CD8-positive, alpha-beta memory T cell (primary cell): Measurements from ENCODE around the gene DBX2. TPM values are rescaled to one million over a fixed set of nuclear protein-coding genes. Genes with fewer than 3 reads are reported as not detected.
"Not testable (repeated sequence)": the region's sequence is repeated elsewhere in the genome, so short reads cannot be mapped to it uniquely, and the experiment has no call there.

Source experiments
- CTCF ChIA-PET: fragments of 350-600 bp; sonication (Branson Sonifier 250); formaldehyde crosslinking; loops from one replicate; lab custom pipeline; 2021; ENCODE audit warnings: antibody characterized with exemption; lab: Charles Lee
- POLR2A ChIA-PET: fragments of 350-600 bp; sonication (Branson Sonifier 250); formaldehyde crosslinking; loops from one replicate; lab custom pipeline; 2021; ENCODE audit warnings: antibody characterized with exemption; lab: Charles Lee
- DNase-seq, 5 donors: peaks; one replicate each; pipeline versions ENCODE4 v3.0.0 to v3.0.0-alpha.2; 2020 to 2022; ENCODE audit warnings: mixed read lengths in 1 of 5
- H3K27ac ChIP-seq: one replicate; pipeline ENCODE4 v1.7.0; 2013; ENCODE audit warnings: low read depth, mild to moderate bottlenecking, low read length, moderate library complexity
- H3K27me3 ChIP-seq: 2 replicates; pipeline ENCODE4 v1.7.0; 2013; ENCODE audit warnings: low read length, mild to moderate bottlenecking; ENCODE audit not compliant: insufficient read depth, poor library complexity, severe bottlenecking
- H3K36me3 ChIP-seq: 2 replicates; pipeline ENCODE4 v1.7.0; 2013; ENCODE audit warnings: mild to moderate bottlenecking, low read length, moderate library complexity; ENCODE audit not compliant: insufficient read depth
- H3K4me1 ChIP-seq: 2 replicates; pipeline ENCODE4 v1.7.0; 2013; ENCODE audit warnings: mild to moderate bottlenecking, low read length, moderate library complexity; ENCODE audit not compliant: insufficient read depth
- H3K4me3 ChIP-seq: 2 replicates; pipeline ENCODE4 v1.7.0; 2013; ENCODE audit warnings: mild to moderate bottlenecking, low read length
- H3K9me3 ChIP-seq: 2 replicates; pipeline ENCODE4 v1.7.0; 2013; ENCODE audit warnings: mild to moderate bottlenecking, low read length
- H3K27ac Mint-ChIP-seq, 8 donors: one replicate each; pipeline ENCODE4 v1.8.0; 2020 to 2021; ENCODE audit warnings: mixed read lengths in 8 of 8, mild to moderate bottlenecking in 6 of 8, inconsistent platforms in 3 of 8, moderate library complexity in 3 of 8
- H3K27me3 Mint-ChIP-seq, 2 donors: one replicate each; pipeline ENCODE4 v1.8.0; 2020 to 2021; ENCODE audit warnings: mixed read lengths in 2 of 2, mild to moderate bottlenecking in 1 of 2, moderate library complexity in 1 of 2
- H3K36me3 Mint-ChIP-seq, 3 donors: one replicate each; pipeline ENCODE4 v1.8.0; 2020 to 2021; ENCODE audit warnings: mixed read lengths in 3 of 3, inconsistent platforms in 1 of 3, mild to moderate bottlenecking in 1 of 3
- H3K4me1 Mint-ChIP-seq, 3 donors: one replicate each; pipeline ENCODE4 v1.8.0; 2020 to 2021; ENCODE audit warnings: mixed read lengths in 3 of 3, inconsistent platforms in 1 of 3, mild to moderate bottlenecking in 1 of 3
- H3K4me3 Mint-ChIP-seq, 7 donors: one replicate each; pipeline ENCODE4 v1.8.0; 2020 to 2021; ENCODE audit warnings: mixed read lengths in 7 of 7, mild to moderate bottlenecking in 6 of 7, moderate library complexity in 4 of 7, inconsistent platforms in 2 of 7
- H3K9me3 Mint-ChIP-seq, 5 donors: one replicate each; pipeline ENCODE4 v1.8.0; 2020 to 2022; ENCODE audit warnings: mixed read lengths in 5 of 5, mild to moderate bottlenecking in 3 of 5, moderate library complexity in 2 of 5, inconsistent platforms in 1 of 5
- polyA plus RNA-seq: library from polyadenylated mRNA; unstranded; fragments of 300-500 nt; fragmentation: Illumina TruSeq; gene quantifications from one replicate; pipeline ENCODE4 v1.2.3, GENCODE V29; 2021
- total RNA-seq, 2 experiments: library from RNA; stranded (reverse); gene quantifications; one replicate each; pipeline ENCODE4 v1.2.3, GENCODE V29; 2021

The DBX2 gene
- total and polyA plus RNA-seq, 3 experiments from 2014 or later: not detected

- DNase-seq: no peak
- ChIA-PET POLR2A (no interaction called here), CTCF (no interaction called here)
- Mint-ChIP-seq H3K36me3 (no peaks in the 10 kb centered on the region), H3K27ac (no peak overlapping the region), H3K4me1 (no peaks in the 10 kb centered on the region), H3K9me3 (no peaks in the 10 kb centered on the region), H3K27me3 (peaks cover 2 to 14% of the 10 kb centered on the region in 2 donors), H3K4me3 (no peak overlapping the region)
- Histone ChIP-seq H3K4me3 (no peak overlapping the region), H3K4me1 (no peaks in the 10 kb centered on the region), H3K27ac (no peak overlapping the region), H3K27me3 (no peaks in the 10 kb centered on the region), H3K36me3 (no peaks in the 10 kb centered on the region), H3K9me3 (no peaks in the 10 kb centered on the region)
Observed at GRCh38 chr12:44993161-44993560, 57.7 kb downstream of the DBX2 start.

GRCh38 chr12:44984863-44985262, 66.0 kb downstream of the DBX2 start:
- H3K36me3 ChIP-seq, H3K4me3 ChIP-seq, H3K36me3 Mint-ChIP-seq, DNase-seq, CTCF ChIA-PET, H3K9me3 Mint-ChIP-seq, H3K4me1 Mint-ChIP-seq, H3K4me1 ChIP-seq, H3K27ac ChIP-seq, H3K27ac Mint-ChIP-seq, H3K9me3 ChIP-seq, H3K4me3 Mint-ChIP-seq, POLR2A ChIA-PET, H3K27me3 ChIP-seq: not testable (repeated sequence)
- peaks cover 8 to 21% of the 10 kb centered on the region in 2 donors for H3K27me3 Mint-ChIP-seq

- no peaks in the 10 kb centered on the region for H3K36me3 Mint-ChIP-seq
- no peak for DNase-seq
- H3K4me3 Mint-ChIP-seq: no peak overlapping the region
- H3K27me3 Mint-ChIP-seq: peaks cover 0 to 10% of the 10 kb centered on the region in 2 donors
- Histone ChIP-seq H3K4me1 (no peaks in the 10 kb centered on the region), H3K27ac (no peak overlapping the region), H3K4me3 (no peak overlapping the region), H3K27me3 (no peaks in the 10 kb centered on the region), H3K9me3 (no peaks in the 10 kb centered on the region), H3K36me3 (no peaks in the 10 kb centered on the region)
- H3K9me3 Mint-ChIP-seq: no peaks in the 10 kb centered on the region
- ChIA-PET CTCF (no interaction called here), POLR2A (no interaction called here)
- H3K4me1 Mint-ChIP-seq: no peaks in the 10 kb centered on the region
- no peak overlapping the region for H3K27ac Mint-ChIP-seq
Observed at GRCh38 chr12:44979918-44980317, 71.0 kb downstream of the DBX2 start.

GRCh38 chr12:44976246-44976645, 74.7 kb downstream of the DBX2 start:
- DNase-seq: no peak
- Histone ChIP-seq H3K36me3 (no peaks in the 10 kb centered on the region), H3K27me3 (no peaks in the 10 kb centered on the region), H3K9me3 (no peaks in the 10 kb centered on the region), H3K27ac (no peak overlapping the region), H3K4me3 (no peak overlapping the region), H3K4me1 (no peaks in the 10 kb centered on the region)
- no peaks in the 10 kb centered on the region for H3K36me3 Mint-ChIP-seq
- ChIA-PET CTCF (no interaction called here), POLR2A (no interaction called here)
- H3K9me3 Mint-ChIP-seq: no peaks in the 10 kb centered on the region
- H3K27ac Mint-ChIP-seq: no peak overlapping the region
- H3K4me1 Mint-ChIP-seq: no peaks in the 10 kb centered on the region
- peaks cover 5 to 10% of the 10 kb centered on the region in 2 donors for H3K27me3 Mint-ChIP-seq
- no peak overlapping the region for H3K4me3 Mint-ChIP-seq

GRCh38 chr12:44972746-44973421, 78.0 kb downstream of the DBX2 start:
- ChIA-PET CTCF (interaction anchor here (1.2 kb wide), 1 partner anchor 24 kb away, joined by 5 read pairs; no protein-coding TSS in a partner anchor), POLR2A (no interaction called here)
- peaks cover 5 to 6% (median 5%) of the 10 kb centered on the region in 3 donors for H3K4me1 Mint-ChIP-seq
- Histone ChIP-seq H3K9me3 (no peaks in the 10 kb centered on the region), H3K4me1 (no peaks in the 10 kb centered on the region), H3K36me3 (no peaks in the 10 kb centered on the region), H3K27me3 (no peaks in the 10 kb centered on the region), H3K27ac (no peak overlapping the region), H3K4me3 (no peak overlapping the region)
- peak in 1 of 5 donors; percentile 5 for DNase-seq
- H3K36me3 Mint-ChIP-seq: no peaks in the 10 kb centered on the region
- no peaks in the 10 kb centered on the region for H3K9me3 Mint-ChIP-seq
- H3K27me3 Mint-ChIP-seq: peaks cover 5 to 8% of the 10 kb centered on the region in 2 donors
- H3K4me3 Mint-ChIP-seq: no peak overlapping the region
- H3K27ac Mint-ChIP-seq: no peak overlapping the region

GRCh38 chr12:44968965-44969364, 81.9 kb downstream of the DBX2 start:
- H3K4me1 Mint-ChIP-seq: peaks cover 5 to 7% (median 6%) of the 10 kb centered on the region in 3 donors
- POLR2A ChIA-PET: no interaction called here
- no peaks in the 10 kb centered on the region for H3K36me3 Mint-ChIP-seq
- no peak overlapping the region for H3K27ac ChIP-seq
- H3K36me3 ChIP-seq: no peaks in the 10 kb centered on the region
- CTCF ChIA-PET: no interaction called here
- no peak overlapping the region for H3K27ac Mint-ChIP-seq
- H3K9me3 Mint-ChIP-seq: peaks cover 0 to 10% (median 3%) of the 10 kb centered on the region in 5 donors
- DNase-seq: no peak
- no peaks in the 10 kb centered on the region for H3K4me1 ChIP-seq
- H3K27me3 Mint-ChIP-seq: peaks cover 2 to 5% of the 10 kb centered on the region in 2 donors
- no peaks in the 10 kb centered on the region for H3K9me3 ChIP-seq
- H3K4me3 Mint-ChIP-seq: no peak overlapping the region
- no peak overlapping the region for H3K4me3 ChIP-seq
- H3K27me3 ChIP-seq: no peaks in the 10 kb centered on the region

Other genes starting within 250 kb of the DBX2 start
- gene NELL2, start 174.8 kb downstream of the DBX2 start, total RNA-seq: 10 to 100 TPM; 60.2 to 67.0 TPM
- gene NELL2, start 174.8 kb downstream of the DBX2 start, polyA plus RNA-seq: 203 TPM
- 10 to 100 TPM; 19.7 to 20.0 TPM for gene ANO6, start 165.0 kb upstream of the DBX2 start, total RNA-seq
- gene ANO6, start 165.0 kb upstream of the DBX2 start, polyA plus RNA-seq: 26.1 TPM